Coronary artery (tissue), 2 donors: ENCODE results near the gene NHERF1.

Experiments
- DNase-seq: peaks from one replicate; pipeline ENCODE4 v3.0.0-alpha.2; 2017; ENCODE audit warnings: low spot score
- H3K27ac ChIP-seq, 2 donors: fragments of 200-600 bp; sonication (generic); one replicate each; pipeline ENCODE4 v1.5.1; 2016 to 2019
- H3K4me3 ChIP-seq: fragments of 200-600 bp; sonication (generic); 2 replicates; pipeline ENCODE4 v1.5.1; 2016; ENCODE audit warnings: mild to moderate bottlenecking, moderate library complexity
- CTCF ChIP-seq: fragments of 200-600 bp; sonication (generic); IDR thresholded peaks from one replicate; pipeline ENCODE4 v1.5.1; 2019; ENCODE audit warnings: antibody characterized with exemption

Gene NHERF1

DNA sequence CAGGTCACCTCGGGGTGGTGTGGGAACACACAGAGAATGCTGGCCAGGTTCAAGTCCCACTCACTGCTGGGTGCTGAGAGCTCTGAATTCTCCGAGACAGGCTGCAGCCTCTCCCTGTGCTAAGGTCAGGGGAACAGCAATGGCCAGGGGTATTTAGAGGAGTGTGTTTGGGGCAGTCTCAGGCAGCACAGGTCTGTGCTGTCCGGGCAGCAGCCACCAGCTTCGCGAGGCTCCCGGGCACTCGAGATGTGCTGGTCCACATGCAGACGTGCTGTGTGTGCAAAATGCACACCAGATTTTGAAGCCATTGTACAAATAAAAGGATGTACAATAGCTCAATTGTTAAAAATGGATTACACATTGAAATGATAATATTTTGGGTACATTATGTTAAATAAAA, 7.1 kb downstream of the NHERF1 start:
- DNase-seq: no peak
- Histone ChIP-seq H3K27ac (no peak overlapping the region), H3K4me3 (no peak overlapping the region)
- no peak for TF ChIP-seq CTCF

DNA sequence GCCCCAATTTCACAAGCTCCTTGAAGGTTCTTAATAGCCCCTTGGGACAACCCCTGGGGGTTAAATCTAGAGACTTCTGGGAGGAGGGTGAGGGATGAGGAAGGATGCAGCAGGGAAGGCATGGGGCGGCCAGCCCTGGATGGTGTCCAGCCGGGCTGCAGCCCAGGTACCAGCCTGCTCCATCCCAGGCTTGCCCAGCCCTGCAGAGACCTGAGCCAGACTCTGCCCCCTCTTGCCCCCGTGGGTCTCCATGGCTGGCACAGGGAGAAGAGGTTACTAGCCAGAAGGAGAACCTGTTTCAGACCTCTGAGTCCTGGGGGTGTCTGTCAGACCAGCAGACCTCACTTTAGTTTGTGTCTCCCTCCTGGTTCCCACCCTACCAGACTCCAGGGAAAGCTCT, 8.5 kb downstream of the NHERF1 start:
- no peak for TF ChIP-seq CTCF
- DNase-seq: no peak
- no peak overlapping the region for H3K4me3 ChIP-seq

DNA sequence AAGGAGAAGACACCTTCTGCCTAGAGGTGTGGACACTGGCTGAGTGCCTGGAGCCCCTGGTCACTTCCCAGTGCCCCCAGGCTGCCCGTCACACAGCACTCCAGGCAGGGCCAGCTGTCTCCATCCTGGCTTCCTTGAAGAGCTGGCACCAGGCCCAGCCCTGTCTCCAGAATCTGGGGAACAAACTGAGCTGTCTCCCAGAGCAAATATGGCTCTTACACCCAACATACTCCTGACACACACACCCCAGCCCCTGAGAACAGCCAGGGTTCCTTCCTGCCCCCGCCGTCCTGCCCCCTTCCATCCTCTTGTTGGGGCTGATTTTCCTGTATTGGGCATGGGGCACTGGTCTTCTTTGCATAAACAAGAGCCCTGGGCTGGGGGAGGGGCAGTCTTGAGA, 9.1 kb downstream of the NHERF1 start:
- peak overlapping the region in 1 of 2 donors; percentile 40 for H3K27ac ChIP-seq
- DNase-seq: no peak
- no peak overlapping the region for H3K4me3 ChIP-seq

More for the DNA sequence above, 8.5 kb downstream of the NHERF1 start:
- H3K27ac ChIP-seq: no peak overlapping the region

GRCh38 chr17:74757931-74758847, 9.8 kb downstream of the NHERF1 start:
- DNase-seq: no peak
- TF ChIP-seq CTCF: no peak
- Histone ChIP-seq H3K27ac (peak overlapping the region in 1 of 2 donors; percentile 40), H3K4me3 (peak overlapping the region; percentile 19)

More for the DNA sequence above, 9.1 kb downstream of the NHERF1 start:
- no peak for TF ChIP-seq CTCF

DNA sequence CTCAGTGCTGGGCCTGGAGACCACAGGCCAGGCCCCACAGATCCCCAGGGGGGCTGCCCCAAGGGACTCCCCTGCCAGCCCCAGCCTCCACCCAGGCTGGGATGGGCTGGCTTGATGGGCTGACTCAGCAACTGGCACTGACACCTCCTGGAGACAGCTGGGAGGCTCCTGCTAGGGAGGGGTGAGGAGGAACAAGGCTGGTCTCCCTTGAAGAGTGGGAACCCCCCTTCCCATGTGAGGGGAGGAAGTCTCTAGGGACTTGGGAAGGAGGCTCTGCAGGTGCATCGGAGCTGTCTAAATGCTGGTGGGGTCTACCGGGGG, 10.4 kb downstream of the NHERF1 start:
- H3K27ac ChIP-seq: peak overlapping the region in 1 of 2 donors; percentile 35
- no peak for DNase-seq
- no peak for TF ChIP-seq CTCF
- no peak overlapping the region for H3K4me3 ChIP-seq

DNA sequence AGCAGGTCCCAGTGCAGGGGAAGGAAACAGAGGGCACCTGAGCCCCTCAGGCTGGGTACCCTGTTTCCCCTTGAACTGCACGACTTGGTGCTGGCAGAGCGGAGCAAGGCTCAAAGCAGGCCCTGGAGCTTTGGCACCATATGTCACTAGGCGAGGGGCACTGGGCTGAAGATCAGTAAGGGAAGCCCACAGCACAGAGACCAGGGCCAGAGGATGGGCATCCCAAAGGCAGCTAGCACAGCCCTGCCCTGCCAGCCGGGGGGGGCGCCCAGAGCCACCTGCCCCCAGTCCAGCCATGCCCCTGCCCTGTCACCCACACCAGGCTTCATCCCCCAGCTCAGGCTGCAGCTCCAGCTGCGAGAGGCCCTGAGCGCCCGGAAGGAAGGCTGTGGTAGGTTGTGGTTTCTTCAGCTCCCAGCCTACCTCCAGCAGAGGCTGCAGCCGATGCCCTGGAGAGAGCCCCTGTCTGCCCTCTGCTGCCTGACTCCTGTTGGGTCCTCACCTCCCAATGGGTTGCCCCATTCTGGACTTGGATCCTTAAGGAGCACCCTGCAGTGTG, 10.9 kb downstream of the NHERF1 start:
- no peak for TF ChIP-seq CTCF
- no peak for DNase-seq
- Histone ChIP-seq H3K4me3 (no peak overlapping the region), H3K27ac (peak overlapping the region in 1 of 2 donors; percentile 35)

DNA sequence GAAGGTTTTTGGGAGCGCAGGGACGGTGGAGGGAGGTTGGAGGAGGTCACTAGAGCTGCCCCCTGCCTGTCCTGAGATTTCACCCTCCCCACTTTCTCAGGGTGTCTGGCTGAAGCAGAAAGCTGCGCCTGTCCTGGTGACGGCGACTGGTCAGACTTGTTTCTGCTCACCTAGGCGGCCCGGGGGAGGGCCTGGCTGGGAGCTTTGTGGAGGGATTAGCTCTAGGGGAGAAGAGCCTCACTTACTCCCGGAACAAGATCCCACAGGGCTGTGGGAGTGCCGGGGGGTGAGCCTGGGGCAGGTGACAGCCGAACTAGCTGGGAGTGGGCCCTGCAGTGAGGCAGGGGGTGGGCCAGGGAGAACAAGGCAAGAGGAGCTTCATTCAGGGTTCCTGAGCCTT, 11.5 kb downstream of the NHERF1 start:
- H3K27ac ChIP-seq: peak overlapping the region in 1 of 2 donors; percentile 35
- TF ChIP-seq CTCF: no peak
- no peak overlapping the region for H3K4me3 ChIP-seq
- DNase-seq: no peak
